Left kidney (tissue), 8 donors: Measurements from ENCODE around the gene INSYN2A. TPM values are rescaled to one million over a fixed set of nuclear protein-coding genes. Genes with fewer than 3 reads are reported as not detected.

Source experiments
- DNase-seq: peaks from one replicate; pipeline ENCODE4 v3.0.0-alpha.2; 2013
- long read RNA-seq, 8 donors: transcript quantifications; one replicate each; lab custom pipeline, GENCODE V29; 2026
- polyA plus RNA-seq: library from polyadenylated mRNA; unstranded; fragments of 120-200 nt; gene quantifications from one replicate; pipeline ENCODE4 v1.2.1, GENCODE V29; 2013; ENCODE audit not compliant: insufficient read length

INSYN2A gene
- 2.6 TPM for polyA plus RNA-seq
- long read RNA-seq, donor 1 = 0 reads
- long read RNA-seq, donor 2, partial matches to known transcripts = 105 of 105 reads
- long read RNA-seq, donor 2, other reads (novel, unspliced or antisense) = 0 of 105 reads
- long read RNA-seq, donor 3 = 0 reads
- long read RNA-seq, donor 4 = 0 reads
- long read RNA-seq, donor 5 = 0 reads
- long read RNA-seq, donor 6 = 0 reads
- long read RNA-seq, donor 7 = 0 reads
- long read RNA-seq, donor 8 = 0 reads

- peak; percentile 61 for DNase-seq
These were observed at the start of gene INSYN2A for GRCh38 chr10:127196282-127197153. INSYN2A (minus strand) TSS chr10:127196591; CDS start chr10:127176395, 20,196 bp downstream.

- DNase-seq = no peak
These were observed 49.1 kb upstream of the INSYN2A start for GRCh38 chr10:127245456-127245855.

- no peak for DNase-seq
These were observed 47.3 kb upstream of the INSYN2A start for GRCh38 chr10:127243490-127244272.

DNA sequence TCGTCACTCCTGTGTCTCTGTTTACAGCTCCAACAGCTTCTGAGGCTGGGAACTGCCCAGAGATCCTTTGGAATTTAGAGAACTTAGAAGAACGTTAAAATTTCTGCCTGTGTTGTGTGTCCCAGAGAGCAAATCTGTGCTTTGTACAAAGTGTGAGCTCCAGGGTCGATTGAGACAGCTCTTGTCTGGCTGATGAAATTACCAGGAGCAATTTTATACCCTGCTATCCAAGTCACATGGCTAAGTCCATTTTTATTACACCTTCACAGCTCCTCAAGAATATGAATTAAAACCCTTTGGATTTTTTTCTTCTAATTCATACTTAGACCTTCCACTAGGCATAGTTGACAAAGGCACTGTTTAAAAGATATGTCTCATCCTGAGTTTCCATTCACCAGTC lies 46.5 kb upstream of the INSYN2A start:
- no peak for DNase-seq

GRCh38 chr10:127236266-127236665 lies 39.9 kb upstream of the INSYN2A start:
- DNase-seq = no peak

DNA sequence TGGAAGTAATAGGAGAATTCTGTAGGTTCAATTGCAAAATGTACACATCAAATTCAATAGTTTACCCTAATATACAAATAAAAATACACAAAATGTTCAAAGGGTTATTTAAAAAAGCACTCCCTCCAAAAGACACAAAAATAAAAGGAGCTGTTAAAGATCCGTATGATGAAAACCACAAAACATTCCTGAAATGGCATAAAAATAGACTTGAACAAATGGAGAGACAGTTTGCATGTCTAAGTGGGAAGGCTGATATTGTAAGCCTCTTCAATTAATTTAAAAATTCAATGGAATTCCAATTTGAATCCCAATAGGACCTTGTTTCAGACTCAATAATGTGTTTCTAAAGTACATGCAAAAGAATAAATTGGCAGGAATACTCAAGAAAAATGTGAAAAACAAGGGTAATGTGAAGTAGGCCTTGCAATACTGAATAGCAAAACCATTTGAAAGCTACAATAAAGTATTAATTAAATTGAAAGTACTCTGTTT lies 38.0 kb upstream of the INSYN2A start:
- DNase-seq = no peak

- DNase-seq = no peak
These were observed 31.9 kb upstream of the INSYN2A start for GRCh38 chr10:127228195-127228787.

- DNase-seq = no peak
These were observed 31.3 kb upstream of the INSYN2A start for GRCh38 chr10:127227663-127228062.

DNA sequence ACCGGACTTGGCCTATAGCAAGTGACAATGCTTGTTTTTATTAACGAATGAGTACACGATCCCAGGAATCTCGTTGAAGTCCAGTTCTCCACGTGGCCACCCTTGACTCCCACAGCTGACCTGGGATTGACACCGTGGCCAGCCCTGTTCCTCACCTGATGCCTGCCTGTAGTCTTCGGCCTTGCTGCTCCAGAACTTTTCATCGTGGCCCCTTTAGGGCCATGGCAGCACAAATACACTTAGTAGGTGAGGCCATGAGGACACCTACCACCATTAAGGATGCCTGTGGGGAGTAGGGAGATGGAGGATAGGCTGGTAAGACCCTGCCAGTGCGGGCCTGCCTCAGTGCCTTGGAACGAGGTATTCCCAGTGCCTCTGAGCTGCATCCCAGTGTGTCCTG lies 30.6 kb upstream of the INSYN2A start:
- no peak for DNase-seq

GRCh38 chr10:127221281-127221680 lies 24.9 kb upstream of the INSYN2A start:
- DNase-seq = no peak

DNA sequence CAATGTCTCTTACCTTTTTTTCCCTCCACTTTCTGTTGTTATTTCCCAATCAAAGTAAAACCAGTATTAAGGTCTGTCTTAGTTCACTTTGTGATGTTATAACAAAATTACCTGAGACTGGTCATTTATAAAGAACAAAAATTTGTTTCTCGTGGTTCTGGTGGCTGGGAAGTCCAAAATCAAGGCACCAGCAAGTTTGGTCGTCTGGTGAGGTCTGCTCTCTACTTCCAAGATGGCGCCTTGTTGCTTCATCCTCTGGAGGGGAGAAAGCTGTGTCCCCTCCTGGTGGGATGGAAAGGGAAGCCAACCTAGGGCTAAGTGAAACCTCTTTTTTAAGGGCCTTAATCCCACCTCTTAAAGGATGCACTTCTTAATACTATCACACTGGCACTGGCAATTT lies 22.3 kb upstream of the INSYN2A start:
- no peak for DNase-seq

DNA sequence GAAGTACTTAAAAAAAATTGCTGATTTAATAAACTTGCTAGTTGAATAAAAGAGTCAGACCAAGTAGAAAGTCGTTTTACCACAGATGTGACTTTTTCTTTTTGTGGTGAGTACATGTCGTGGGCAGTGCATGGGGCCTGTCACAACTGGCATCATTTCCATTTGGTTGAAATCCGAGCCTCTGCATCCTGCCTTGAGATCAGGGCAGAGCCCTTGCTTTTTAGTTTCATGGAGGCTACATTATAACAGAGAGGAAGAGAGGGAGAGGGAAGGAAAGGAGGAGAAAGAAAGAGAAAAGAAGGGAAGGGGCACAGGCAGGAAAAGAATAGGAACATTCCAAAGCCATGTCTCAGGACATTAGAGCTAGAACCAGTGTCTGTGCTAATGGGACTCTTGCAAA lies 20.4 kb upstream of the INSYN2A start:
- DNase-seq = no peak

DNA sequence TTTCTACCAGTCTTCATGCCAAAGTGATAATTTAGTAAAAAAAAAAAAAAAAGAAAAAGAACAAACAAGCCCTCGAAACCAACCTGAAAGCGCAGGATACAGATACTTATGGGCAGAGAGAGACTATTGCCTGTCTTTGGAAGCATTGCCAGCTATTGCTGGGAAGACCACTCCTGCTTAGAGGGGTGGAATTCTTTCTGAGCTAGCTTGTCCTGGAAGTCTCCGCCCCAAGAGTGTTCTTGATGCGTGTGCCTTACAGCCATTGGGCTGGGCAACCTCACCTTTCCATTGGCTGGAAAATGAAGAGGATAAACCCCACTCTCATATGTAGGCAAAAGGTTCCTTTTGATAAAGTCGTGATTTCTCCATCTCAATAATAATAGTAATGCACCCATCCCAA lies 19.9 kb upstream of the INSYN2A start:
- no peak for DNase-seq

- DNase-seq = peak; percentile 31
These were observed 19.5 kb upstream of the INSYN2A start for GRCh38 chr10:127215866-127216265.

GRCh38 chr10:127210936-127211466 lies 14.6 kb upstream of the INSYN2A start:
- DNase-seq = no peak

DNA sequence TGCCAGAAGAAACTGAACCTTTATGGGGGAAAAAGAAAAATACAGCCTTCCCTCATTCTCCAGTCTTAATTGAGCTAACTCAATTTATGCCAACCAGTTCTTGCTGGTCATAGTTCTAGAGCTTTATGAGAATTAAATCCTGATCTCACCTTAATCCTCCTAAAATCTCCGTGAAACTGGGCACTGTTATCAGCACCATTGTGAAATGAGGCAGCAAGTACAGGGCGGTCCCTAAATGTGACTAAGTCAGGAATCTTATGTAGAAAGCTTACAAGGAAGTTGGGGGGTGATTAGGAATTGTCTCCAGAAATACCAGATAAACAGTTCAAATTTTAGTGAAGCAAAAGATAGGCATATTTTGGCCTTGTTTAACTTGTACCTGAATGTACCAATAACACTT lies 10.7 kb upstream of the INSYN2A start:
- no peak for DNase-seq

DNA sequence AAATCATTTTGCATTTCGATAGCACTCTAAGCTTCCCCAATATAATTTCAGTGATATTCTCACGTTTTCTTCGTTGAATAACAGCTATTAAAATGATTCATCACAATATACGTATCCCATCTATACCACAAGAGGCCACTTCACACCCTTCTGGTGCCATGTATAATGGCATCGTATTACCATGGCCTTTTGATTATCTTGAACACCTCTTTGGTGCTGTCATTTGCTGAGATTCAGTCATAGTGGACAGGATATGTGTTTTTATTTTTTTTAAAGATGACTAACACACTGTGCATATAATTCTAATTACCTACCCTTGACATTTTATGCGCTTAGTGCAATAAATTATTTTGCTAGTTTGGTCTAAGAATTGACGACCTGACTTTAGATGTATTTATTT lies 6.7 kb upstream of the INSYN2A start:
- DNase-seq = no peak

DNA sequence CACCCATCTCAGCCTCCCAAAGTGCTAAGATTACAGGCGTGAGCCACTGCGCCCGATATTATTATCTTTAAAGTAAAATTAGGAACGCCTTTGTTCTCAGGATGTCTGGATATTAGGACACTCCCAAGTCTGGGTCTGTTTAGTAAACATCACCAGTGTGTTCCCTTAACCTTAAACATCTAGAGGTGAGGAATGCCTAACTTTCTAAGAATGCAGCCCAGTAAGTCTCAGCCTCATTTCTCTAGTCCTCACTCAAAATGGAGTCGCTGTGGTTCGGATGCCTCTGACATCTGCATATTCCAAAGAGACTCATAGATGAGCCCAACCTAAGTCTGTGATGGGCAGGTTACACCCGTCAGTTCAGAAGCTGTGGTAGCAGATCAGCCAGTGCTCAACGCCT lies 4.3 kb upstream of the INSYN2A start:
- DNase-seq = no peak

DNA sequence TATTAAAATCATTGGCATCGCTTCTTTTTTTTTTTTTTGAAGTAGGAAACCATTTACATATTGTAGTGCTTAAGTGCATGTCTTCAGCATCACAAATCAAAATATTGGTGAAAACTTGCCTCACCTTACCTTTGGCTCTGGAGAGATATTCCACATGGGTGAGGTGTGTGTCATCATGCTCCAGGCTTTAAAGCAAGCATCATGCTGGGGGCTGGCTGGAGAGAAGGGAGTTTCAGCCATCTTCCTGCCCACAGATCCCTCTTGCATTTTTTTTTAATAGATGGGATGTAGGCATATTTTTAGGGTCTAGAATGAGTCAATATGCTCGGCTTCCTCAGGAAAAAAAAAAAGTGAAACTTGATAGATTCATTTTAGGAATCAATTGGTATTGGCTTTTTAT lies 2.3 kb upstream of the INSYN2A start:
- DNase-seq = no peak

GRCh38 chr10:127198307-127198706 lies 1.9 kb upstream of the INSYN2A start:
- DNase-seq = no peak

DNA sequence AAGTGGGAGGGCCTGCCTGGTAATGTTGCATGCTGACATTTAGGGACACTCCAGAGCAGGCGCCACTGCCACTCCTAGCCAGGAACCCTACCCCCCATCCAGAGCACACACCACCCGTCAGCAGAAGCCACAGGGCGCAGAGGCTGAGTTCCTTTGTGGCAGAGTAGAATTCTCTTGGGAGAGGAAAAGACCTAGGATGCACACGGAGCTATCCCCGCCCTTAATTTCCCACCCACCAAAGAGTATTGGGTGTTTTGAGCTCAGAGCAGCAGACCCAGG lies 702 bp upstream of the INSYN2A start:
- no peak for DNase-seq
